ENCODE measurements around the gene MAD2L1BP. TPM values are rescaled to one million over a fixed set of nuclear protein-coding genes. Genes with fewer than 3 reads are reported as not detected.

The MAD2L1BP gene
- total RNA-seq, 1 experiment from 2014 or later, result 52.0 TPM

GRCh38 chr6:43593938-43594337, 41.7 kb upstream of the MAD2L1BP start:
- POLR2A ChIA-PET (ENCODE audit: low non-redundant PET), result interaction anchor here (0.6 kb wide), 1 partner anchor 22 kb away, joined by 5 read pairs; no protein-coding TSS in a partner anchor
- no peaks in the 10 kb centered on the region for H3K27me3 ChIP-seq (replicated peaks; ENCODE audit: insufficient read depth, low read depth, low read length, poor library complexity)
- no peak overlapping the region for H3K4me3 ChIP-seq (ENCODE audit: low read depth, low read length, poor library complexity, severe bottlenecking)
- H3K36me3 ChIP-seq (ENCODE audit: insufficient read depth, low read length, poor library complexity, severe bottlenecking), result peaks cover 17% of the 10 kb centered on the region
- CTCF ChIA-PET, result no interaction called here
- no peaks in the 10 kb centered on the region for H3K9me3 ChIP-seq (ENCODE audit: low read depth, low read length, poor library complexity, severe bottlenecking)
- no peak overlapping the region for H3K27ac ChIP-seq (ENCODE audit: low read depth, low read length, poor library complexity, severe bottlenecking)
- no peaks in the 10 kb centered on the region for H3K4me1 ChIP-seq (ENCODE audit: insufficient read depth, low read length, poor library complexity, severe bottlenecking)
- no TSS peak for BruUV-seq (replicated peaks)
- DNase-seq (ENCODE audit: low spot score), result no peak
- TF ChIP-seq EZH2 (IDR thresholded peaks at IDR 0.05; ENCODE audit: borderline replicate concordance, low read depth, low read length, poor library complexity, severe bottlenecking) (no peak), CTCF (conservative IDR thresholded peaks at IDR 0.05; ENCODE audit: low read depth, low read length) (no peak)
- intact Hi-C loops (cut with micrococcal nuclease; ENCODE audit: unreplicated experiment), result no loop called here

GRCh38 chr6:43600595-43600994, 35.0 kb upstream of the MAD2L1BP start:
- peaks cover 54% of the 10 kb centered on the region for H3K36me3 ChIP-seq (ENCODE audit: insufficient read depth, low read length, poor library complexity, severe bottlenecking)
- no peak overlapping the region for H3K27ac ChIP-seq (ENCODE audit: low read depth, low read length, poor library complexity, severe bottlenecking)
- BruUV-seq (replicated peaks), result no TSS peak
- TF ChIP-seq EZH2 (IDR thresholded peaks at IDR 0.05; ENCODE audit: borderline replicate concordance, low read depth, low read length, poor library complexity, severe bottlenecking) (no peak), CTCF (conservative IDR thresholded peaks at IDR 0.05; ENCODE audit: low read depth, low read length) (no peak)
- H3K9me3 ChIP-seq (ENCODE audit: low read depth, low read length, poor library complexity, severe bottlenecking), result no peaks in the 10 kb centered on the region
- no peaks in the 10 kb centered on the region for H3K4me1 ChIP-seq (ENCODE audit: insufficient read depth, low read length, poor library complexity, severe bottlenecking)
- DNase-seq (ENCODE audit: low spot score), result no peak
- ChIA-PET POLR2A (ENCODE audit: low non-redundant PET) (interaction anchor here (0.6 kb wide), 1 partner anchor 691 kb away, joined by 10 read pairs; no protein-coding TSS in a partner anchor), CTCF (no interaction called here)
- H3K4me3 ChIP-seq (ENCODE audit: low read depth, low read length, poor library complexity, severe bottlenecking), result no peak overlapping the region
- intact Hi-C loops (cut with micrococcal nuclease; ENCODE audit: unreplicated experiment), result no loop called here
- no peaks in the 10 kb centered on the region for H3K27me3 ChIP-seq (replicated peaks; ENCODE audit: insufficient read depth, low read depth, low read length, poor library complexity)

GRCh38 chr6:43604174-43604573, 31.5 kb upstream of the MAD2L1BP start:
- intact Hi-C loops (cut with micrococcal nuclease; ENCODE audit: unreplicated experiment), result no loop called here
- Histone ChIP-seq H3K4me1 (ENCODE audit: insufficient read depth, low read length, poor library complexity, severe bottlenecking) (peaks cover 4% of the 10 kb centered on the region), H3K4me3 (ENCODE audit: low read depth, low read length, poor library complexity, severe bottlenecking) (no peak overlapping the region), H3K27me3 (replicated peaks; ENCODE audit: insufficient read depth, low read depth, low read length, poor library complexity) (no peaks in the 10 kb centered on the region), H3K27ac (ENCODE audit: low read depth, low read length, poor library complexity, severe bottlenecking) (no peak overlapping the region), H3K9me3 (ENCODE audit: low read depth, low read length, poor library complexity, severe bottlenecking) (no peaks in the 10 kb centered on the region), H3K36me3 (ENCODE audit: insufficient read depth, low read length, poor library complexity, severe bottlenecking) (peaks cover 67% of the 10 kb centered on the region)
- ChIA-PET CTCF (no interaction called here), POLR2A (ENCODE audit: low non-redundant PET) (no interaction called here)
- no peak for TF ChIP-seq EZH2 (IDR thresholded peaks at IDR 0.05; ENCODE audit: borderline replicate concordance, low read depth, low read length, poor library complexity, severe bottlenecking)
- TF ChIP-seq CTCF (conservative IDR thresholded peaks at IDR 0.05; ENCODE audit: low read depth, low read length), result no peak
- BruUV-seq (replicated peaks), result no TSS peak
- peak; percentile 17 for DNase-seq (ENCODE audit: low spot score)
